ENCODE data around the gene SAV1.
"Not testable (repeated sequence)": the region's sequence is repeated elsewhere in the genome, so short reads cannot be mapped to it uniquely, and the experiment has no call there.

Gene SAV1

DNA sequence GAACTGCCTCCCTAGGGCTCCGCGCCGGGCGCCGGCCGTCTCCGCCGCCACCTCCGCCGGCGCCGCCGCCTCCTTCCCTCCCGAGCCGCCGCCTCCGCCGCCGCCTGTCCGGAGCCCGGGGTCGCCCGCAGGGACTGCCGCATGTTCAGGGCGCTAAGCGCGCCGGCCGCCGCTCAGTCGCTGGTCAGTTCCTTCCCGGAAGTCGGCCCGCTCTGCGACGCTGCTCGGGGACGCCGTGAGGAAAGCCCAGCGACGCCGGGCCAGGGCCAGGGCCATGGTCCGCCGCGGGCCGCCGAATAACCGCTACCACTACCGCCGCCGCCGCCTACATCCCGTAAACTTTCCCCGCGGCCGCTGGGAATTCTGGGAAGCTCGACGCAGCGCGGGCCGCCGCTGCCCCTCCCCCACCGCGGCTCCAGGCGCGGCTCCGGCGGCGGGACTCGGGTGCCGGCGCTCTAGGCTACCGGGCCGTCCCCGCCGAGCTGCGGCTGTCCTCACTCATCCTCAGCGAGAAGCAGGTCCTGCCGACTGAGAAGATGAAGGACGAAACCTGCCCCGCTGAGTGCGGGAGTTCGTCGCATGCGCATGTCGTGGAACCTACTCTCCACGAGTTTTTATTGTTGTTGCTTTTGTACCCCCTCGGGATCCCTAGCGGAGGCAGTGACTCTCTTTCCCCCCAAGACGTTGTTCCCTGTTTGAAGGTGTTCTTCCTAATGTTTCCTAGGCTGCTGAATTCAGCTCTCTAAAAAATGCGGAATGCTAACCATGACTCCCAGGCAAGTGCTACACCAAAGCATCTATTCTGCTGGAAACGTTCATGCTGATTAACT, at the start of gene SAV1:
Gene SAV1 (minus strand): TSS at position 311 of the 830 bp plus-strand sequence. CDS start 339 bp downstream, outside the sequence.
- peak; percentile 92 for DNase-seq (ENCODE audit: low spot score)

DNA sequence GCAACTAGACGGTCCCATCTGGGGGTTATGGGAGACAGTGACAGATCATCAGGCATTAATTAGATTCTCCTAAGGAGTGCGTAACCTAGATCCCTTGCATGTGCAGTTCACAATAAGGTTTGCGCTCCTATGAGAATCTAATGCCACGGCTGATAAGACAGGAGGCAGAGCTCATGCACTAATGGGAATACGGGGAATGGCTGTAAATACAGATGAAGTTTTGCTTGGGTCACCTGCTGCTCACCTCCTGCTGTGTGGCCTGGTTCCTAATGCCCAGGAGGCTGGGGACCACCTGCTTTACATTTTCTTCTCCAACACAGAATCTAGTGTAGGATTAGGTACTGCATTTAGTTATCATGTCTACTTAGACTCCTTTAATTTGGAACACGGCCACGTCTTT, 49.7 kb upstream of the SAV1 start:
- no peak for DNase-seq (ENCODE audit: low spot score)

DNA sequence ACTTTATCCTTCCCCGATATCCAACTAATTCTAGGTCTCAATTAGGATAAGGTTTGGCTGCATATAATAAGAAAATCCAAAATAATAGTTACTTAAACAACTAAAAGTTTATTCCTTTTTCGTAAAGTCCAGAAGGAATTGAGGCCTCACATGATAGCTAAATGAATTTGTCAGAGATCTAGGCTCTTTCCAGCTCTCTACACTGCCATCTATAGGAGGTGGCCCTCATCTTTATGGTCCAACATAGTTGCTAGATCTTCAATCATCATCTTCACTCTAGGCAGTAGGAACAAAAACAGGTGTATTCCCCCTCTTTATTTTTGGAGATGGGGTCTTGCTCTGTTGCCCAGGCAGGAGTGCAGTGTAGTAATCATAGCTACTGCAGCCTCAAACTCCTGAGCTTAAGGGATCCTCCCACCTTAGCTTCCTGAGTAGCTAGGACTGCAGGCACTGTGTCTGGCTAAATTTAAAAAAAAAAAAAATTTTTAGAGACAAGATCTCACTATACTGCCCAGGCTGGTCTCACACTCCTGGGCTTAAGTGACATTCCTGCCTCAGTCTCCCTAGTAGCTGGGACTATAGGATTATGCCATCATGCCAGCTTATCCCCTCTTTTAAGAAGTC, 46.5 kb upstream of the SAV1 start:
- no peak for DNase-seq (ENCODE audit: low spot score)

DNA sequence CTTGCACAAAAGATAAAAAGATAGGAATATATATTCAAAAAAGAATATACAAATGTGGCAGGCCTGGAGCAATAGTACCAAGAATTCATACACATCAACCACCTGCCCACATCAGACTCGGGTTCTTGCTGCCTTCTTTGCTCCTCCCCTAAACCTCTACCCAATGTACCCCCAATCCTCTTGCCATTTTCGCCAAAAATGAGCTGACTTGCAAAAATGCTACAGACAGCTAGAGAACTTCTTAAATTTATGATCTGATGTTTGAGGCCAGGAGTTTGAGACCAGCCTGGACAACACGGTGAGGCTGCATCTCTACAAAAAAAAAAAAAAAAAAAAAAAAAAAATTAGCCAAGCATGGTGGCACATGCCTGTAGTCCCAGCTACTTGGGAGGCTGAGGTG, 42.9 kb upstream of the SAV1 start:
- DNase-seq (ENCODE audit: low spot score): no peak

DNA sequence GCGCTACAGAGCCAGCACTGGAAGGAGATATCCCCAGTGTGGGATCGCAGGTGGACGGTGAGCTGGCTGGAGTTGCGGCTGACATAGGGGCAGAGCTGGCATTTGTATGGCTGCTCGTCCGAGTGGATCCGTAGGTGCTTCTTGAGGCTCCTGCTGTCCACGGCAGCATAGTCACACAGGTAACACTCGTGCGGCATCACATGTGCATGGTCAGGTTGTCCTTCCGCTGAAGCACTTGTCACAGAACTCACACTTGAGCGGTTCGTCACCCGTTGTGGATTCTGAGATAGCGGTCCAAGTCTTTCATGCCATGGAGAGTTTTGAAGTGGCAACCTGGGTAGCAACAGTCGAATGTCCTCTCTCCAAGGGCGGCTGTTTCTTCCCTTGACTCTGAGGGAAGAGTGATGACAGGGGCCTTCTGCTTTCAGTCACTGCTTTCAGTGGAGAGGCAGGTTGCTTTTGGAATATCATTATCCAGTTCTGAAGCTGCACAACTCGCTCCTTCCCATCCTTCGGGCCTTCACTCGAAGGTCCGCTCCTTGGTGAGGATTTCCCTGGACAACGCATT, 37.0 kb upstream of the SAV1 start:
- DNase-seq (ENCODE audit: low spot score): no peak

DNA sequence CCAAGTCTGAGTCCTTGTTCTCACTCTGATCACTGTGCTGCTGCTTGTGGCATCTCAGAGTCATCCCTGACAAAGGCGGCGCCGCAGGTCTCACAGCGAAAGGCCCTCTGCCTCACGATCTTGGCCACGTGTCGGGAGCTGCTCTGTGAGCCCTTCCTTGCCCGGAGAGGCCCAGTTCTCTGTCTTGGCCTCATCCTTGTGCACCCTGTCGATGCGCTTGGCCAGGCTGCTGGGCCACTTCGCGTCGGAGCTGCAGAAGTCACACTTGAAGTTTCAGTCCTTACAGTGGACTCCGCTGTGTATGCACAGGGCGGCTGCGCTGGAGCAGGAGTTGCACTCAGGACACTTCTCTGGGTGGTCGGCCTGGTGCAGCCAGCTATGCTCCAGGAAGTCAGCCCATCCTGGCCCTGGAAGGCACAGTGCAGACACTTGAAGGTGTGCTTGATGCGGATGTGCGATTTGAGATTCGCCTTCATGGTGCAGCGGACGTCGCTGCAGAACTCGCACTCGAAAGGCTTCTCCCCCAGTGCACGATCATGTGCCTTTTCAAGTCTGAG, 36.4 kb upstream of the SAV1 start:
- no peak for DNase-seq (ENCODE audit: low spot score)

DNA sequence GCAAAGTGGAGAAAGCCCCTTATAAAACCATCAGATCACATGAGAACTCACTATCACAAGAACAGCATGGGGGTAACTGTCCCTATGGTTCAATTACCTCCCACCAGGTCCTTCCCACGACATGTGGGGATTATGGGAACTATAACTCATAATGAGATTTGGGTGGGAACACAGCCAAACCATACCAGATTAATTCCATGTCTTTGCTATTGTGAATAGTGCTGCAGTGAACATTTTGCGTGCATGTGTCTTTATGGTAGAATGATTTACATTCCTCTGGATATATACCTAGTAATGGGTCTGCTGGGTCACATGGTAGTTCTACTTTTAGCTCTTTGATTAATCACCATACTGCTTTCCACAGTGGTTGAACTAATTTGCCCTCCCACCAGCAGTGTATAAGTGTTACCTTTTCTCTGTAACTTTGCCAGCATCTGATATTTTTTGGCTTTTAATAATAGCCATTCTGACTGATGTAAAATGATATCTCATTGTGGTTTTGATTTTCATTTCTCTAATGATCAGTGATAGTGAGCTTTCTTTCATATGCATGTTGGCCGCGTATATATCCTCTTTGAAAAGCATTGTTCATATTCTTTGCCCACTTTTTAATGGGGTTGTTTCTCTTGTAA, 29.7 kb upstream of the SAV1 start:
- no peak for DNase-seq (ENCODE audit: low spot score)

DNA sequence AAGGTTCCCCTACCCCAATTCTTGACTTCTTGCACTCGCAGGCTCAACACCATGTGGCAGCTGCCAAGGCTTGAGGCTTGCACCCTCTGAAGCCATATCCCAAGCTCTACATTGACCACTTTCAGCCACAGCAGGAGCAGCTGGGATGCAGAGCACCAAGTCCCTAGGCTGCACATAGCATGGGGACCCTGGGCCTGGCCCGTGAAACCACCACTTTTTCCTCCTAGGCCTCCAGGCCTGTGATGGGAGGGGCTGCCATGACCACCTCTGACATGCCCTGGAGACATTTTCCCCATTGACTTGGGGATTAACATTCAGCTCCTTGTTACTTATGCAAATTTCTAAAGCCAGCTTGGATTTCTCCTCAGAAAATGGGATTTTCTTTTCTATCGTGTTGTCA, 26.2 kb upstream of the SAV1 start:
- DNase-seq (ENCODE audit: low spot score): not testable (repeated sequence)

DNA sequence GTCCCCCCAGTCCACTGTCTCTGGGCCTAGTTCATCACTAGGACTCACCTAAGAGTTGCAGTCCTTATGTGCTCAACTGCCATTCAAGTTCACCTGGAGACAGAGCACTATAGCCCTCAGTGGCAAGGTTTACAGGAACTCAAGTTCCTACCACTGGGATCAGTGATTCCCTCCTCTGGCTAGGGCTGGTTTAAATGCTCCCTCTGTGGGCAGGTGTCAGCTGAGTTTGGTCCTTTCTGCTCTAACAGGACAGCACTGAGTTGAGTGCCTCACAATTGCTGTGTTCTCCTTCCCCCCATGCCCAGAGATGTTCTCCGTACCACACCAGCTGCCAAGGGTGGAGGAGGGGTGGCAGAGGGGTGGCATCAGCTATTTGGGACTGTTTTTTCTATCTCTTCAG, 20.8 kb upstream of the SAV1 start:
- DNase-seq (ENCODE audit: low spot score): no peak

DNA sequence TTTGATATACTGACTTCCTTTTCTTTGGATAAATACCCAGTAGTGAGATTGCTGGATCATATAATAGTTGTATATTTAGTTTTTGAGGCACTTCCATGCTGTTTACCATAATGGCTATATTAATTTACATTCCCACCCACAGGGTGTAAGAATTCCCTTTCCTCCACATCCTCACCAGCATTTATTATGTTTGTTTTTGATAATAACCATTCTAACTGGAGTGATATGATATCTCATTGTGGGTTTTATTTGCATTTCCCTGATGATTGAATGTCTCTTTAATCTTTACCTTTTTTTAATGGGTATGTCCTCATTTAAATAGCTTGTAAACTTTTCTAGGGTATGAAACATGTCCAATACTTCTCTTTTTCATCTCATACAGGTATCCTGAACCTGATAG, 11.6 kb upstream of the SAV1 start:
- no peak for DNase-seq (ENCODE audit: low spot score)

DNA sequence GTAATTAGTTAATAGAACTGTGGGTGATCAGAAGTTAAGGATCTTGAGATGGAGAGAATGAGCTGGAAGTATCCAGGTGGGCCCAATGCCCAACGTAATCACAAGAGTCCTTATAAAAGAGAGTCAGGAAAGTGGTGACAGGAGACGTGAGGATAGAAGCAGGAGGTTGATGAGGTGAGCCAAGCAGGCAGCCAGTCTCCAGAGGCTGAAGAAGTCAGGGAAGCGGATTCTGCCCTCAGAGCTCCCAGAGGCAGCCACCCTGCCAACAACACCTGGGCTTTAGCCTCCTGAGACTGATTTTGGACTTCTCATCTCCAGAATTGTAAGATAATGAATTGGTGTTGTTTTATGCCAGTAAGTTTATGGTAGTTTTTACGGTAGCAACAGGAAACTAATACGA, 10.1 kb upstream of the SAV1 start:
- no peak for DNase-seq (ENCODE audit: low spot score)

DNA sequence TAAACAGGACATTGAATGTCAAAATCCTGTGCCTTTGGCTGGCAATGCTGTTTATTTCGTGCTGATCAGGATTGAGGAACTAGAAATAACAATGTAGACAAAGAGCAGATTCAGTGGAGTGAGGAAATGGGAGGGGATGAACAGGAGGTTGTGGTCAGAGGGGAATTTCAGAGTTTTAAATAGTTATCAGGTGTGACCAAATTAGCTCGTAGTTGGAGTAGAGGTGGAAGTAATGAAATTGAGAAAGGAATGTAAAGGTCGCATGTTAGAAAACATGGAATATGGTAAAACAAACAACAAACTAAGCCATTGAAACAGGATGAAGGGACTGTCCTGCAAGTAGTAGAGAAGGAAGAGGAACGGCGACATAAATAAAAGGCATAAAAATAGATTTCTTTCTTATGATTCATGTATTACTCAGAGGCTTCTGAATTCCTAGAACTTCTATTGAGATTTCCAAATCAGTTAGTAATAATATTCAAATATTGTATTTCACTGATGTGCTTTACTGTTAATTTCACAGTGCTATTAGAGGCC, 9.5 kb upstream of the SAV1 start:
- no peak for DNase-seq (ENCODE audit: low spot score)

DNA sequence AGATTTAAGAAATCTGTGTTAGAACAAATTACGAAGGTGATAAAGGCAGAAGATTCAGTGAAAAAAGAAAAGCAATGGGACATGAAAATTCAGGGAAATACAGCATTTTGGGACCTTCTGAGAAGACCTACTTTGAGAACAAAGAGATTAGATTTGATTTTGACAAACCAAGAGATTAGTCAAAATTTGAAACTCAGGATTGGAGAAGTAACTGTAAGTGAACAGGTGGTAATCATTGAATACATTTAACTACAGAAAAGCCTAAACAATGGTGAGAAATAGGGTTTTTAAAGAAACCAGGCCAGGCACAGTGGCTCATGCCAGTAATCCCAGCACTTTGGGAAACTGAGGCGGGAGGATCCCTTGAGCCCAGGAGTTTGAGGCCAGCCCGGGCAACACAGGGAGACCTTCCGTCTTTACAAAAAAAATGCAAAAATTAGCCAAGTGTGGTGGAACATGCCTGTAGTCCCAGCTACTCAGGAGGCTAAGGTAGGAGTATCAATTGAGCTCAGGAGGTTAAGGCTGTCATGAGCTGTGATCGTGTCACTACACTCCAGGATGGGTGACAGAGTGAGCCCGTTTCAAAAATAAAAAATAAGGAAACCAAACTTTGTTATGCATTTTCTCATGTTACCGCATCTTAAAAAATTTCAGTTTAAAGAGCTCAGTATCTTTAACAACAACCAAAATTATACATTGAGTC, 8.9 kb upstream of the SAV1 start:
- DNase-seq (ENCODE audit: low spot score): no peak

DNA sequence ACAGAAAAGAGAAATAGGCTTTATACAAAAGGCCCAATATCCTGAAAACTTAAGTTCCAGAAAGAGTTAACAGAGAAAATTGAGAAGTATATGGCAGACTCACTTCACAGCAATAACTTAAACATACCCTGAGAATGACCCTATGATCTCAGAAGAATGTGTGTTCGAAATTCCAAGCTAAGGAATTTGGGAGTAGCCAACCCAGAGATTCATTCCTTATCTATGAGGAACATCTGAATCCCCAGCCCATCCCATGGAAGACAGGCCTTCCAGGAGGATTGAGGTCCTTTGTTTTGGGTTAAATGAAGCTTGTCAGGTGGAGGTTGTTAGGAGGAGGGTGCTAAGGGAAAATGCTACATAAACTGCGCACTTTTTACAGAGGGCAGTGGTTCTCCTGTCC, 7.5 kb upstream of the SAV1 start:
- DNase-seq (ENCODE audit: low spot score): no peak

DNA sequence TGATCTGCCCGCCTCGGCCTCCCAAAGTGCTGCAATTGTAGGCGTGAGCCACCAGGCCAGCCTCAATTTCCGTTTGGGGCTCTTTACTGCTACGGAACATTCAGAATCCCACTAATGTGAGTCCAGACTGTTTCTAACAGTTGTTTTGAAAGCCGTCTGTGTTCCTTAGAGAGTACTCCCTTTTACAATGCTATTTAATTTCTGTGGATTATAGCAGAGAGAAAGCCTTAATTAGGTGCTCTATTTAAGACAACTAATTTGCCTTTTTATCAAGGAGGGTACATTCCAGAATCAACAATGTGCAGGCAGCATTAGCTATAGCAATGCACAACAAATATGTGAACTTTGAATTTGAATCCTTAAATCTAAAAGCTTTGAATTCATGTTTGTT, 2.8 kb upstream of the SAV1 start:
- no peak for DNase-seq (ENCODE audit: low spot score)

DNA sequence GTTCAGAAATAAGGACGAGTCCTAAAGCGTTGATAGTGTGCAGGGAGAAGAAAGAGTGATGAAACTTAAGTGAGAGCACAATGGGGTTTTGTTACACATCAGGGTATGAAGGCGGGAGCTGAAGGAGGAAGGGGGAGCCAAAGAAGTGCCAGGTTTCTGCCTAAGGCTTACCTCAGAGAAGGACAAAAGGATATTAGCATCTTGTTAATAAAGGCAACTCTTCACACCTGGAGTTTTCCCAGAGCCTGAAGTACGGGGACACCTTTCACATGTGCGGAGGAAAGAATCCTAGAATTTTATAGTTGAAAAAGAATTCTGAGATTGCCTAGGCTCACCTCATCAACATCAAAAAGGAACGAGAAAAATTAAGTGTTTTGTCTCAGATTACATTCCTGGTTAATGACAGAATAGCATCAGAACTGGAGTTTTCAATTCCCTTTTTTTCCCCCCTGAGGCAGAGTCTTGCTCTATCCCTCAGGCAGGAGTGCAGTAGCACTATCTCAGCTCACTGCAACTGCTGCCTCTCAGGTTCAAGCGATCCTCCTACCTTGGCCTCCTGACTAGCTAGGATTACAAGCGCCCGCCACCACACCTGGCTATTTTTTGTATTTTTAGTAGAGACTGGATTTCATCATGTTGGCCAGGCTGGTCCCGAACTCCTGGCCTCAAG, 2.2 kb upstream of the SAV1 start:
- DNase-seq (ENCODE audit: low spot score): no peak

DNA sequence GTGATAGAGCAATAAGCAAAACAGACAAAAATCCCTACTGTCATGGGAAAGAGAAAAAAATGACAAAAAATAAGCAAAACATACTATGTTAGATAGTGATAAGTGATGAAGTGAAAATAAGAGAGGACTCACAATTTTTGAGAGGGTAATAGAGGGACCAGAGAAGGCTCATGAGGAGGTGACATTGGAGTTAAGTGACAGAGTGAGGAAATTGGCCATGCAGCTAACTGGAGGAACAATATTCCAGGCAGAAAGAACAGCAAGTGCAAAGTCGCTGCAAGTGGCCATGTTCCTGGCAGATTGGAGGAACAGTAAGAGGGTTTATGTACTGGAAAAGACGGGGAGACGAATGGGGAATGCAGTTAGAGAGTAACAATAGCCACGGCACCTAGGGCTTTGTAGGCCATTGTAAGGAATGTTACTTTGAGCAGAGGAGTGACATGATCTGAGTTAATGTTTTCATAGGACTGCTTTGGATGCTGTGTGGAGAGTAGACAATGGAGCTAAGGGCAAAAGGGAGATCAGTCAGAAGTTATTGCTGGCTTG, 1.4 kb upstream of the SAV1 start:
- no peak for DNase-seq (ENCODE audit: low spot score)

DNA sequence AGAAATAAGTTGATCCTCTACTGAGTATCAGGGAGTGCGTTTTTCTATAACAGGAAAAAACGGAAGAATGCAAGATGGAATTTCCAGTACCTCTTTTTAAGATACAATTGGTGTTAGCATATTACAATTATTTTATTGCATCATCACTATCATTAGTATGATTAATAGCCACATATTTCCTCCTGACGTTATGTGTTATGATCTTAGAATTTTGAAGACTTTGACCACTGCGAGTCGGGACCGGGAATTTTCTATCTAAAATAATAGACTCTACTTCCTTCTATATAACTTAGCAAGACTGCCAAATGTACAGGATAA, 679 bp upstream of the SAV1 start:
- DNase-seq (ENCODE audit: low spot score): no peak

DNA sequence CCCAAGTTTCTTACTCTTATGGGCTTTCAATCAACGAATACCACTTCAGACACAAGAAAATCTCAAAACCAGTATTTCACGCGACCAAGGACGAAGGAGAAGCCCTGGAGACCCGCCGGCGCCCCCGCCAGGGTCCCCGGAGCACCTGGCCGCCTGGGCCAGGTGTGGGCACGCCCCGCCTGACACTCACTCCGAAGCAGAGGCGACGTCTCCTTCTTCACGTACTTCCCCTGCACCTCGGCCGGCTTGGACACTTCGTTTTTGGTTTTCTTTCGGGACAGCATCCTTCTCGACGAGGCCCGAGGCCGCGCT, 466 bp downstream of the SAV1 start:
- DNase-seq (ENCODE audit: low spot score): no peak

DNA sequence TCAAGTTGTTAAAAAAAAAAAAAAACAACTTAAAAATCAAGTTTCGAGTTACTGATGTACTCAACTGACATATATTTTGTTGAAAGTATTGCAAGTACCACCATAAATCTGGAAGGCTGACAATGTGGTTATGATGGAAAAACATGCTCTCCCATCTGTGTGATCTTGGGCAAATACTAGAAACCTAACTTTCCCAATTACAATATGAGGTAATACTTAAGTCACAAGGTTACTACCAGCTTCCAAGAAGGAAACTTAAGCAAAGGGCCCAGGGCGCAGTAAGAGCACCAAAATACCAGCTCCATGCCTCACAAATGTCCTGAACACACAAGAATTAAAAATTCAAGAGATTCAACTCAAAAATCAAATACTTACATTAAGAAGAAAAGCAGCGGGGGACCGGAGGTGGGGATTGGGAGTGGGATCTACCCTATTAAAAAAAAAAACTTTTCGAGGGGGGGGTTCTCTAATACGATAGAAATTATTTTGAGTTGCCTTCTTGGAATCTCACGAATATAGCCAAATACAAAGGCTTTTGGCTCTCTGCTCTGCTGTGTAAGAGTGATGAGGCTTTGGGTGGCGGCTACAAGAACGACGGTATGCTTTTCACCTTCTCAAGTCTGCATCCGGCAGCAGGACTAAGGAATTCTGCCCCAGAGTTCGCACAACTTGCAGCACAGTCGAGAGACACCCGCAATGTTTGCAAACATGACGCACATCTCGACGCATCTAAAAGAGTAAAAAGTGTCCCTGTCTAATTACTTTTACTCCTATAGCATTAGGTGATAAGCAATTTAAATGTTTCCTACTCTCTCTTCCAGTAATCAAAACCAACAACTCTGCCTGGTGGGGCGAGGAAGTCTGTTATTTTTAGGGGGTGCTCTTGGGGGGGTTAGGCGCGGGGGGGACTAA, 1.1 kb downstream of the SAV1 start:
- DNase-seq (ENCODE audit: low spot score): no peak

All from ecto neural progenitor cell (in vitro differentiated cells).